OCI-LY7 (cell line): ENCODE results near the gene OPTN. TPM values are rescaled to one million over a fixed set of nuclear protein-coding genes. Genes with fewer than 3 reads are reported as not detected.

Source experiments
- BruUV-seq: library from RNA; stranded (reverse); fragments of 400-500 nt; replicated peaks from 2 replicates; lab custom pipeline; 2021; lab: Mats Ljungman, UMichigan
- CTCF ChIA-PET: fragments of 300-600 bp; sonication (Branson Sonifier 250); formaldehyde crosslinking; loops from one replicate; lab custom pipeline; 2022; ENCODE audit warnings: antibody characterized with exemption; ENCODE audit not compliant: unreplicated experiment; lab: Charles Lee
- POLR2A ChIA-PET: fragments of 300-600 bp; sonication (Branson Sonifier 250); formaldehyde crosslinking; loops from one replicate; lab custom pipeline; 2022; ENCODE audit warnings: antibody characterized with exemption; lab: Charles Lee
- DNase-seq: peaks from one replicate; pipeline ENCODE4 v3.0.0-alpha.2; 2015; ENCODE audit warnings: low spot score
- H2AFZ ChIP-seq: fragments of 200-600 bp; sonication (generic), shearing (Covaris generic); 2 replicates; pipeline ENCODE4 v1.6.1; 2014; ENCODE audit warnings: mild to moderate bottlenecking, antibody characterized with exemption, low read length, moderate library complexity
- H3K27ac ChIP-seq: fragments of 200-600 bp; sonication (generic); 2 replicates; pipeline ENCODE4 v1.5.1; 2014; ENCODE audit warnings: mixed run types, low read depth, mild to moderate bottlenecking, moderate library complexity, low read length, inconsistent platforms; ENCODE audit not compliant: poor library complexity, severe bottlenecking
- H3K36me3 ChIP-seq: fragments of 200-600 bp; sonication (generic); 2 replicates; pipeline ENCODE4 v1.6.1; 2014; ENCODE audit warnings: mild to moderate bottlenecking, antibody characterized with exemption, low read length, moderate library complexity, mixed read lengths; ENCODE audit not compliant: insufficient read depth
- H3K4me1 ChIP-seq: fragments of 200-600 bp; sonication (generic); 2 replicates; pipeline ENCODE4 v1.5.1; 2014; ENCODE audit warnings: mild to moderate bottlenecking, low read length; ENCODE audit not compliant: insufficient read depth, poor library complexity, severe bottlenecking
- H3K4me2 ChIP-seq: fragments of 200-600 bp; sonication (generic); 2 replicates; pipeline ENCODE4 v1.6.1; 2014; ENCODE audit warnings: mild to moderate bottlenecking, low read length
- H3K4me3 ChIP-seq: fragments of 200-600 bp; sonication (generic); 2 replicates; pipeline ENCODE4 v1.5.1; 2014; ENCODE audit warnings: mild to moderate bottlenecking, low read depth, low read length; ENCODE audit not compliant: poor library complexity, severe bottlenecking
- H3K79me2 ChIP-seq: fragments of 200-600 bp; sonication (generic); 2 replicates; pipeline ENCODE4 v1.6.1; 2016; ENCODE audit warnings: low read depth, mild to moderate bottlenecking, low read length, moderate library complexity, mixed read lengths; ENCODE audit not compliant: insufficient read depth
- H3K9me2 ChIP-seq: fragments of 200-600 bp; sonication (generic); 2 replicates; pipeline ENCODE4 v1.6.1; 2016; ENCODE audit warnings: mild to moderate bottlenecking, low read length, mixed read lengths; ENCODE audit not compliant: insufficient read depth
- H3K9me3 ChIP-seq: fragments of 200-600 bp; sonication (generic); 2 replicates; pipeline ENCODE4 v1.6.1; 2014; ENCODE audit warnings: mild to moderate bottlenecking, mixed run types, low read length, mixed read lengths
- H4K20me1 ChIP-seq: fragments of 200-600 bp; sonication (generic); 2 replicates; pipeline ENCODE4 v1.6.1; 2014; ENCODE audit warnings: mild to moderate bottlenecking, antibody characterized with exemption, low read length, moderate library complexity, mixed read lengths; ENCODE audit not compliant: insufficient read depth
- EZH2phosphoT487 ChIP-seq: fragments of 200-600 bp; sonication (generic); IDR thresholded peaks from 2 replicates; pipeline ENCODE4 v1.6.1; 2018; ENCODE audit warnings: low read depth, borderline replicate concordance, mild to moderate bottlenecking, mixed run types, antibody characterized with exemption, low read length, moderate library complexity, mixed read lengths
- intact Hi-C: fragments of 100-400 bp; cut with micrococcal nuclease; formaldehyde crosslinking; loops from one replicate; pipeline ENCODE4 v1.10.0; 2022; ENCODE audit not compliant: unreplicated experiment
- total RNA-seq, 2 experiments: library from RNA; depleted of rRNA in 1 of 2; stranded (reverse); fragments of >200 nt in 1 of 2; shearing (Covaris generic) in 1 of 2; gene quantifications; 2 replicates each; pipeline ENCODE4 v1.2.3, GENCODE V29; 2014 to 2022
- TF ChIP-seq, protein P1 (sequence below): fragments of 200-600 bp; sonication (generic); conservative IDR thresholded peaks from 2 replicates; pipeline ENCODE4 v1.5.1; 2014; ENCODE audit warnings: mild to moderate bottlenecking, antibody characterized with exemption, low read length, moderate library complexity, mixed read lengths

Gene OPTN
- total RNA-seq, 2 experiments from 2014 or later, result 0.60 to 3.6 TPM

DNA sequence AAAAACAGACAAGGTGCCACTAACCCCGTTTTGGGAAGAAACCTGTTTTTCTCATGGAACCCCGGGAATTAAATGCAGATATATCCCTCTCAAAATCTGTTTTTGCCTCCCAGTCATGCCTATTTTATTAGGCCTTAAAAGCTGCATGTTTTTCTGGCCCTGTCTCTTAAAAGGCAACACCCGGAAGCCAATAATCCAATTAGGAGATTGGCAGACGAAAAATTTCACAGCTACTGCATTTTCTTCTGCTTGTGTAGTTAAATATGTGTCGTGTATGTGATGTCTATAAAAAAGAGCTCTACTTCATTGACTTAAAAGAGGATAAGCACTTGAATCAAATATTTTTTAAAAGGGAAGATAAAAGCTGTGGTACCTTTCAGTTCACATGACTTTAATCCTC lies 31.9 kb upstream of the OPTN start:
- DNase-seq, result no peak
- no peaks in the 10 kb centered on the region for H3K4me1 ChIP-seq
- H3K79me2 ChIP-seq, result no peaks in the 10 kb centered on the region
- H3K9me3 ChIP-seq, result 0 out of 2 replicates have a peak, but pooled peaks cover 5% of the 10 kb centered on the region
- POLR2A ChIA-PET, result interaction anchor here (0.5 kb wide), 1 partner anchor 19 kb away, joined by 3 read pairs; no protein-coding TSS in a partner anchor
- no peaks in the 10 kb centered on the region for H3K36me3 ChIP-seq
- no peaks in the 10 kb centered on the region for H4K20me1 ChIP-seq
- no peak overlapping the region for H2AFZ ChIP-seq
- CTCF ChIA-PET, result no interaction called here
- no peaks in the 10 kb centered on the region for H3K9me2 ChIP-seq
- intact Hi-C loops, result no loop called here
- H3K4me3 ChIP-seq, result no peak overlapping the region
- no peak for TF ChIP-seq EZH2phosphoT487
- TF ChIP-seq, protein P1, sequence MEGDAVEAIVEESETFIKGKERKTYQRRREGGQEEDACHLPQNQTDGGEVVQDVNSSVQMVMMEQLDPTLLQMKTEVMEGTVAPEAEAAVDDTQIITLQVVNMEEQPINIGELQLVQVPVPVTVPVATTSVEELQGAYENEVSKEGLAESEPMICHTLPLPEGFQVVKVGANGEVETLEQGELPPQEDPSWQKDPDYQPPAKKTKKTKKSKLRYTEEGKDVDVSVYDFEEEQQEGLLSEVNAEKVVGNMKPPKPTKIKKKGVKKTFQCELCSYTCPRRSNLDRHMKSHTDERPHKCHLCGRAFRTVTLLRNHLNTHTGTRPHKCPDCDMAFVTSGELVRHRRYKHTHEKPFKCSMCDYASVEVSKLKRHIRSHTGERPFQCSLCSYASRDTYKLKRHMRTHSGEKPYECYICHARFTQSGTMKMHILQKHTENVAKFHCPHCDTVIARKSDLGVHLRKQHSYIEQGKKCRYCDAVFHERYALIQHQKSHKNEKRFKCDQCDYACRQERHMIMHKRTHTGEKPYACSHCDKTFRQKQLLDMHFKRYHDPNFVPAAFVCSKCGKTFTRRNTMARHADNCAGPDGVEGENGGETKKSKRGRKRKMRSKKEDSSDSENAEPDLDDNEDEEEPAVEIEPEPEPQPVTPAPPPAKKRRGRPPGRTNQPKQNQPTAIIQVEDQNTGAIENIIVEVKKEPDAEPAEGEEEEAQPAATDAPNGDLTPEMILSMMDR, result no peak
- H3K27ac ChIP-seq, result no peak overlapping the region
- BruUV-seq, result no TSS peak
- H3K4me2 ChIP-seq, result no peak overlapping the region

DNA sequence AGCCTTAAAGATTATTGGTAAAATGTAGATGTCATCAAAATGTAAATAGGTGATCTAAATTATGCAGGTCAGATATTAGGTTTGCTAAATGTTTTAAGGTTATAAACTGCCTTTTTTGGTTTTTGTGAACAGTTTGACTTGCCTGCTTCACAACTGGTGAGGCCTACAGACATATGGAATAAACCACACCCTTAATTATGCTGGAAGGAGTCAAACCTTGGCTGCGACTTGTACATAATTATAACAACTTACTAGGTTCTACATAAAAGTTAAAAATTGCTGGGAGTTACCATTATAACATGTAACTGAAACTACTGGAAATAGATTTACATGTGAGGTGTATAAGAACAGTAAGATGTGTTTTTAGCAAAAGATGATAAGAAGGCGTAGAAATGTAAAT lies 31.5 kb upstream of the OPTN start:
- Histone ChIP-seq H3K9me3 (0 out of 2 replicates have a peak, but pooled peaks cover 5% of the 10 kb centered on the region), H3K4me1 (no peaks in the 10 kb centered on the region), H2AFZ (no peak overlapping the region), H3K36me3 (no peaks in the 10 kb centered on the region), H3K9me2 (no peaks in the 10 kb centered on the region), H3K4me2 (no peak overlapping the region), H3K4me3 (no peak overlapping the region), H3K79me2 (no peaks in the 10 kb centered on the region), H4K20me1 (no peaks in the 10 kb centered on the region), H3K27ac (no peak overlapping the region)
- ChIA-PET CTCF (no interaction called here), POLR2A (interaction anchor here (0.5 kb wide), 1 partner anchor 19 kb away, joined by 3 read pairs; no protein-coding TSS in a partner anchor)
- no peak for DNase-seq
- BruUV-seq, result no TSS peak
- intact Hi-C loops, result no loop called here
- TF ChIP-seq, protein P1, result no peak
- no peak for TF ChIP-seq EZH2phosphoT487

DNA sequence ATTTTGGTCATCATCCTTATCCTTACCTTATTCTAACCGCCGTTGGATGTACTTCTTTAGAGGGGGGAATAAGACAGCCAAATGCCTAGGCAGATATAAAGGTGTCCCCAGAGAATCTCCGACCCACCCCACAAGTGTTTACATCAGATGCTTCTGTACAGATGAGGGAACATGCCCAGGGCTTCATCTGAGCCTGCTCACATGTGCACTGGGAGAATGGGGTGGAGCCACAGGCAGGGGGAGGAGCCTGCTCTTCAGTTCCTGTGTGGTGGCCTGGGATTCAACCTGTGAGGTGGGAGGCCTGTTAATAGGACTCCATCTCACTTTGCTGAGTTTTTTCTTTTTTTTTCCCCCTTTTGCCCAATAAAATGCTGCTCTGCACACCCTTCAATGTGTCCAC lies 27.6 kb upstream of the OPTN start:
- no TSS peak for BruUV-seq
- ChIA-PET CTCF (no interaction called here), POLR2A (interaction anchor here (0.6 kb wide), 1 partner anchor 902 kb away, joined by 3 read pairs; no protein-coding TSS in a partner anchor)

More for the DNA sequence above, 27.6 kb upstream of the OPTN start:
- no peak for DNase-seq
- Histone ChIP-seq H3K27ac (no peak overlapping the region), H2AFZ (no peak overlapping the region), H3K9me2 (no peaks in the 10 kb centered on the region), H3K36me3 (no peaks in the 10 kb centered on the region), H3K9me3 (0 out of 2 replicates have a peak, but pooled peaks cover 5% of the 10 kb centered on the region), H4K20me1 (no peaks in the 10 kb centered on the region), H3K4me3 (no peak overlapping the region), H3K4me2 (no peak overlapping the region), H3K79me2 (no peaks in the 10 kb centered on the region), H3K4me1 (no peaks in the 10 kb centered on the region)
- no peak for TF ChIP-seq EZH2phosphoT487
- TF ChIP-seq, protein P1, result no peak
- intact Hi-C loops, result no loop called here
